Tibial artery (tissue), 4 donors: ENCODE data around the gene COL21A1.
A peak's percentile ranks its signal among the peaks of the same experiment; 100 is the strongest.

ENCODE experiments used
- DNase-seq, 2 donors: peaks; one replicate each; pipeline ENCODE4 v3.0.0-alpha.2; 2019
- H3K27ac ChIP-seq, 2 donors: fragments of 200-600 bp; sonication (generic) in 1 of 2; 1 replicate in 1 of 2; 2 replicates in 1 of 2; pipeline ENCODE4 v1.5.1; 2018 to 2019; ENCODE audit warnings: mild to moderate bottlenecking in 1 of 2
- H3K27me3 ChIP-seq, 2 donors: fragments of 200-600 bp; sonication (generic) in 1 of 2; one replicate each; pipeline versions ENCODE4 v1.5.1 to v1.6.0; 2016 to 2019
- H3K36me3 ChIP-seq, 3 donors: fragments of 200-600 bp; sonication (generic) in 2 of 3; one replicate each; pipeline ENCODE4 v1.5.1; 2016 to 2019; ENCODE audit warnings: mild to moderate bottlenecking in 2 of 3
- H3K4me1 ChIP-seq, 4 donors: fragments of 200-600 bp; sonication (generic) in 2 of 4; 1 replicate in 3 of 4; 2 replicates in 1 of 4; pipeline ENCODE4 v1.5.1; 2016 to 2019
- H3K4me3 ChIP-seq, 2 donors: fragments of 200-600 bp; sonication (generic) in 1 of 2; 1 replicate in 1 of 2; 2 replicates in 1 of 2; pipeline ENCODE4 v1.5.1; 2018 to 2019; ENCODE audit warnings: mild to moderate bottlenecking in 2 of 2
- H3K9me3 ChIP-seq, 3 donors: fragments of 200-600 bp; sonication (generic) in 1 of 3; one replicate each; pipeline ENCODE4 v1.5.1; 2016 to 2019
- CTCF ChIP-seq, 2 experiments: fragments of 200-600 bp in 1 of 2; fragments of 450-650 bp in 1 of 2; IDR thresholded peaks; one replicate each; pipeline ENCODE4 v1.5.1; 2017 to 2019; ENCODE audit warnings: antibody characterized with exemption in 2 of 2, mild to moderate bottlenecking in 1 of 2, moderate library complexity in 1 of 2
- intact Hi-C: fragments of 100-400 bp; cut with DNase I; formaldehyde crosslinking; loops from one replicate; pipeline ENCODE4 v1.15.0; 2023; ENCODE audit warnings: low total_unique reads

Gene COL21A1

GRCh38 chr6:56152611-56153010, 94.8 kb downstream of the COL21A1 start:
- intact Hi-C loops, result no loop called here
- no peak for DNase-seq
- H3K36me3 ChIP-seq, result peaks cover 0 to 8% (median 0%) of the 10 kb centered on the region in 3 donors

DNA sequence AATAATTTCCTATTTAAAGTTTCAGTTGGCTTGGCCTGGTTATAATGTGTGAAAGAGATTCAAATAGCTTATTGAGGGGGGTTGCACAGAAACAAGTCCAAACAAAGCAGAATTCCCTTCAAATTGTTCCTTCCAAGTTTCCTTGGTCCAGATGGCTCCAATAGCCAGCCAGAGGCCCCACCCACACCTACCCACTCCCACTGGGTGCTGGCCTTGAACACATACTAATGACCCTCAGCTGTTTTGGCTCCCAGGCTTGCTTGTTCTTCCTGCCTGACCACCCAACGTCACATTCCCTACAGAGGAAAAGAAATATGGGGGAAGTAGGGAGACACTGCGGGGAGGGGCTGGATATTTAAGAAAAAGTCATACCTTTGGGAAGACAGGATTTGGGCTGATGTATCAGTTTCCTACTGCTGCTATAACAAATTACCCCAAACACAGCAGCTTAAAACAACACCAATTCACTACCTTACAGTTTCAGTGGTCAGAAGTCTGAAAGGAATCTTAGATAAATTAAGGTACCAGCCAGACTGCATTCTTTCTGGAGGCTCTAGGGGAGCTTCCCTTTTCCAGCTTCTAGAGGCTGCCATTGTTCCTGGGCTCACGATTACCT, 95.7 kb downstream of the COL21A1 start:
- peaks cover 0 to 8% (median 0%) of the 10 kb centered on the region in 3 donors for H3K36me3 ChIP-seq
- intact Hi-C loops, result no loop called here
- peaks cover 0 to 17% (median 4%) of the 10 kb centered on the region in 4 donors for H3K4me1 ChIP-seq
- no peak overlapping the region for H3K27ac ChIP-seq
- no peak overlapping the region for H3K4me3 ChIP-seq
- no peak for TF ChIP-seq CTCF (IDR thresholded peaks at IDR 0.05)
- H3K27me3 ChIP-seq, result no peaks in the 10 kb centered on the region
- DNase-seq, result no peak
- peaks cover 0 to 11% (median 11%) of the 10 kb centered on the region in 3 donors for H3K9me3 ChIP-seq

More at GRCh38 chr6:56152611-56153010, 94.8 kb downstream of the COL21A1 start:
- no peak for TF ChIP-seq CTCF (IDR thresholded peaks at IDR 0.05)
- Histone ChIP-seq H3K9me3 (peaks cover 0 to 11% (median 11%) of the 10 kb centered on the region in 3 donors), H3K27ac (no peak overlapping the region), H3K27me3 (no peaks in the 10 kb centered on the region), H3K4me1 (peaks cover 0 to 14% (median 2%) of the 10 kb centered on the region in 4 donors), H3K4me3 (no peak overlapping the region)

DNA sequence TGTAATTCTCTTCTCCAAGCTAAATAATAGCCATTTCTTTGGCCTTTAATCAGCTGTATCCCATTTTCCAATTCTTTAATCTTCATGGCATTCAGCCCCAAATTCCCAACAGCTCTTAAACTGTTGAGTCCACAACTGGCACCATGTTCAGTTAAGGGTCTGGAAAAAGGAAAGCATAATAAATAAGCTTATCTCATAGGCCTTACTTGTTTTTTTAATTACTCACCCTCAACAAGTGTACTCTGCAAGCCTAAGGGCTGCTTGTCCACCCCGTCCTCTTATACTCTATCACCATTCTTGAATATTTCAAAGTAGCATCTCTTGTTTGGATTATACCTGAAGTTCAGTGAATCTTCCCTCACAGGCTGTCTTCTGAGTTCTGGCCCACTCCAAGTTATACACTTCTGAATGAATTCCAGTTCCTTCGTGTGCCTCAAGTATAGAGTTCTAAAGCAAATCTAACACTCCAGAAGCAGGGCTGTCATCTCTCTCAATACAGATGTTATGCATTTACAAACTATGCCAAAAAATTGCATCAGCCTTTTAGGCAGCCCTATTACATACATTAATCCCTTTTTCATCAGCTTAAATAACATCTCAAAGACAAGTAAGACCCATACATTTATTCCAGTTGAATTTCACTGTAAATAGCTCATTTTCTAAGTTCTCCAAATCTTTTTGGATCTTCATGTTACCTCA, 98.7 kb downstream of the COL21A1 start:
- DNase-seq, result no peak
- intact Hi-C loops, result no loop called here
- Histone ChIP-seq H3K36me3 (peaks cover 0 to 1% (median 0%) of the 10 kb centered on the region in 3 donors), H3K27me3 (no peaks in the 10 kb centered on the region), H3K4me3 (no peak overlapping the region), H3K9me3 (peaks cover 0 to 4% (median 0%) of the 10 kb centered on the region in 3 donors), H3K4me1 (peaks cover 0 to 37% (median 8%) of the 10 kb centered on the region in 4 donors), H3K27ac (peak overlapping the region in 1 of 2 donors; percentile 34)
- no peak for TF ChIP-seq CTCF (IDR thresholded peaks at IDR 0.05)

DNA sequence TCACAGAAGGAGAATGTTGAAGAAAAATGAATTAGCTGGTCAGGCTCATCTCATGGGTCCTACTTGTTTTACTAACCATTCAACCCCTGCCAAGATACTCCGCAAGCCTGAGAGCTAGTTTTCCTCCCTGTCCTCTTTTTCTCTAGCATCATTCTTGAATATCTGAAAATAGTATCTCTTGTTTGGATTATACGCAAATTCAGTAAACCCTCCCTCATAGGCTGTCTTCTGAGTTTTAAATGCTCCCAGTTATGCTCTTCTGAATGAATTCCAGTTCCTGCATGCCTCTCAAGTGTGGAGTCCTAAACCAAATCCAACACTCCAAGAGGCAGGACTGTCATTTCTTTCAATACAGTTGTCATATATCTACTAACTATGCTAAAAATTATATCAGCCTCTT, 99.6 kb downstream of the COL21A1 start:
- no peaks in the 10 kb centered on the region for H3K36me3 ChIP-seq
- no peaks in the 10 kb centered on the region for H3K27me3 ChIP-seq
- no peak for TF ChIP-seq CTCF (IDR thresholded peaks at IDR 0.05)
- peaks cover 0 to 37% (median 8%) of the 10 kb centered on the region in 4 donors for H3K4me1 ChIP-seq
- no peak for DNase-seq
- peaks cover 0 to 2% (median 0%) of the 10 kb centered on the region in 3 donors for H3K9me3 ChIP-seq
- no peak overlapping the region for H3K4me3 ChIP-seq
- intact Hi-C loops, result no loop called here
- peak overlapping the region in 1 of 2 donors; percentile 34 for H3K27ac ChIP-seq

DNA sequence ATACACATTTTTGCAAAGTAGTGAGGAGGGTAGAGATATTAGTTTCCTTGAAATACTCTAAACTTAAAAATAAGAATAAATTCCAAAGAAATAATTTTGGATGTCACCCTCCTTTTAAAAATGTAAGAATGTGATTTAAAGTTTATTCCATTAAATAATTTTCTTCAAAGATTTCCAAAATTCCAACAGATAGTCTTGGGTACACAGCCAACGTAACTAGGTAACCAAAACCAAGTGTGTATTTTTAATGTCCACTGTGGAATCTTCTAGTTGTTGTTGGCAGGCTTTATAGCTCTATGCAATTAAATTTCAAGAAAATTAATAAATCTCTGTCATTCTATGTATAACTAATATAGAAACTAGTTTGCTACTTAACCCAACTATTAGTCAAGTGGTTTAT, 101.3 kb downstream of the COL21A1 start:
- Histone ChIP-seq H3K9me3 (no peaks in the 10 kb centered on the region), H3K36me3 (peaks cover 0 to 5% (median 4%) of the 10 kb centered on the region in 3 donors), H3K27ac (no peak overlapping the region), H3K4me1 (peaks cover 0 to 37% (median 8%) of the 10 kb centered on the region in 4 donors), H3K27me3 (no peaks in the 10 kb centered on the region), H3K4me3 (no peak overlapping the region)
- DNase-seq, result no peak
- intact Hi-C loops, result no loop called here
- TF ChIP-seq CTCF (IDR thresholded peaks at IDR 0.05), result no peak
